Osteoblast (primary cell): Measurements from ENCODE around the gene ATPAF2. TPM values are rescaled to one million over a fixed set of nuclear protein-coding genes. Genes with fewer than 3 reads are reported as not detected.

Experiments used
- DNase-seq: peaks from one replicate; pipeline ENCODE4 v3.0.0; 2011; ENCODE audit warnings: low spot score, mixed read lengths; ENCODE audit not compliant: insufficient read length; ENCODE audit errors: missing footprints
- H2AFZ ChIP-seq: 2 replicates; pipeline ENCODE4 v1.6.0; 2011; ENCODE audit warnings: mild to moderate bottlenecking, low read length
- H3K27ac ChIP-seq: 2 replicates; pipeline ENCODE4 v1.5.1; 2011; ENCODE audit warnings: mild to moderate bottlenecking, low read depth, low read length, moderate library complexity
- H3K27me3 ChIP-seq: 2 replicates; pipeline ENCODE4 v1.6.0; 2012; ENCODE audit warnings: mild to moderate bottlenecking, control low read depth, inconsistent platforms, low read length, moderate library complexity; ENCODE audit not compliant: insufficient read depth
- H3K36me3 ChIP-seq: 2 replicates; pipeline ENCODE4 v1.5.1; 2011; ENCODE audit warnings: mild to moderate bottlenecking, low read length, control low read depth, moderate library complexity; ENCODE audit not compliant: insufficient read depth
- H3K4me1 ChIP-seq: 2 replicates; pipeline ENCODE4 v1.5.1; 2011; ENCODE audit warnings: mild to moderate bottlenecking, low read length, control low read depth, moderate library complexity; ENCODE audit not compliant: insufficient read depth
- H3K4me2 ChIP-seq: 2 replicates; pipeline ENCODE4 v1.6.0; 2011; ENCODE audit warnings: mild to moderate bottlenecking, low read length; ENCODE audit not compliant: insufficient read depth
- H3K4me3 ChIP-seq: fragments of 200-600 bp; sonication (generic); 3 replicates; pipeline ENCODE4 v1.5.1; 2012; ENCODE audit warnings: mild to moderate bottlenecking, low read length, inconsistent platforms; ENCODE audit not compliant: insufficient read depth
- H3K79me2 ChIP-seq: 2 replicates; pipeline ENCODE4 v1.6.0; 2012; ENCODE audit warnings: mild to moderate bottlenecking, low read length, control low read depth, inconsistent platforms; ENCODE audit not compliant: insufficient read depth
- H3K9me3 ChIP-seq: 2 replicates; pipeline ENCODE4 v1.5.1; 2011; ENCODE audit warnings: low read depth, low read length, control low read depth
- H4K20me1 ChIP-seq: 2 replicates; pipeline ENCODE4 v1.6.0; 2012; ENCODE audit warnings: mild to moderate bottlenecking, low read length, control low read depth; ENCODE audit not compliant: insufficient read depth
- total RNA-seq: library from RNA; depleted of rRNA; stranded (reverse); fragments of >200 nt; gene quantifications from 2 replicates; pipeline ENCODE4 v1.2.3, GENCODE V29; 2012
- TF ChIP-seq, protein P1 (sequence below): IDR thresholded peaks from 2 replicates; pipeline ENCODE4 v1.5.1; 2011; ENCODE audit warnings: mild to moderate bottlenecking, low read depth, low read length, moderate library complexity; ENCODE audit errors: extremely low read depth

Gene ATPAF2
- total RNA-seq, 1 donor = 20.3 TPM

DNA sequence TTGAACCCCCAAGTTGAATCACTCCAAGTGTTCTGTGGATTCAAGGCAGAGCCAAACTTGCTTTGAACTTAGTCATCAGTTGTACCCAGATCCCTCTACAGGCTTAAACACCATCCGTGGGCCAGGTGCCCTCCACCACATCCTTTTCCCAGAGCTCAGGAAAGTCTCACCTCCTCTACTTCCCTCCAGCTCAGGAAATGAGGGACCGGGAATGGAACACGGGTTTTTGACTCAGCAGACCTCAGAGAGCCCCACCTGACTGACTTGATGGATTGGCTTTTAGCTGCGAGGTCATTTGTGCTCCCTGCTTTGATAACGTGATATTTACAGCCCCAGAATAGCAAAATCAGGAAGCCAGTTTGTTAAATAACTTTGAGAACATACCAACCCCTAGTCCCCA, 20.3 kb upstream of the ATPAF2 start:
- Histone ChIP-seq H3K4me1 (no peaks in the 10 kb centered on the region), H3K4me2 (no peak overlapping the region), H3K36me3 (peaks cover 45% of the 10 kb centered on the region), H3K27me3 (no peaks in the 10 kb centered on the region), H3K9me3 (no peaks in the 10 kb centered on the region), H4K20me1 (peaks cover 2% of the 10 kb centered on the region), H2AFZ (no peak overlapping the region), H3K79me2 (no peaks in the 10 kb centered on the region), H3K4me3 (no peak overlapping the region), H3K27ac (no peak overlapping the region)
- TF ChIP-seq, protein P1, sequence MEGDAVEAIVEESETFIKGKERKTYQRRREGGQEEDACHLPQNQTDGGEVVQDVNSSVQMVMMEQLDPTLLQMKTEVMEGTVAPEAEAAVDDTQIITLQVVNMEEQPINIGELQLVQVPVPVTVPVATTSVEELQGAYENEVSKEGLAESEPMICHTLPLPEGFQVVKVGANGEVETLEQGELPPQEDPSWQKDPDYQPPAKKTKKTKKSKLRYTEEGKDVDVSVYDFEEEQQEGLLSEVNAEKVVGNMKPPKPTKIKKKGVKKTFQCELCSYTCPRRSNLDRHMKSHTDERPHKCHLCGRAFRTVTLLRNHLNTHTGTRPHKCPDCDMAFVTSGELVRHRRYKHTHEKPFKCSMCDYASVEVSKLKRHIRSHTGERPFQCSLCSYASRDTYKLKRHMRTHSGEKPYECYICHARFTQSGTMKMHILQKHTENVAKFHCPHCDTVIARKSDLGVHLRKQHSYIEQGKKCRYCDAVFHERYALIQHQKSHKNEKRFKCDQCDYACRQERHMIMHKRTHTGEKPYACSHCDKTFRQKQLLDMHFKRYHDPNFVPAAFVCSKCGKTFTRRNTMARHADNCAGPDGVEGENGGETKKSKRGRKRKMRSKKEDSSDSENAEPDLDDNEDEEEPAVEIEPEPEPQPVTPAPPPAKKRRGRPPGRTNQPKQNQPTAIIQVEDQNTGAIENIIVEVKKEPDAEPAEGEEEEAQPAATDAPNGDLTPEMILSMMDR = no peak
- DNase-seq = no peak

DNA sequence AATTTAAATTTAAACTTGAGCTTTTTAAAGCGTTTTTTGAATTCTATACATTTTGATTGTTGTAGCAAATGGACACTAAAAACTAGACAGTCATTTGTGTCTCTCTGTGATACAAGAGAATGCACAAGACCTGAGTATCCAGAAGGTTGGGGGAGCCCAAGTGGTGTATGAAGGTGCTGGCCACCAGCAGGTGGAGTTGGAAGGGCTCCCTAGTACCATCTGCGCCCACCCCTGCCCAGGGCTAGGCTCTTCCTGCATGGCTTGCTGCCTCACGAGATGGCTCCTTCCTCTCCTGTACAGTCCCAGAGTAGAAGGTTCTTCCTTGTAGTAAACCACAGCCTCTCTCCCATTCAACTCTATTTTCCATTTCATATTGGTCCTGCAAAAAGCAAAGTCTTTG, 17.2 kb upstream of the ATPAF2 start:
- no peak overlapping the region for H3K4me2 ChIP-seq
- no peaks in the 10 kb centered on the region for H3K27me3 ChIP-seq
- H3K9me3 ChIP-seq = no peaks in the 10 kb centered on the region
- no peak overlapping the region for H2AFZ ChIP-seq
- no peak overlapping the region for H3K27ac ChIP-seq
- H3K4me3 ChIP-seq = no peak overlapping the region
- TF ChIP-seq, protein P1 = no peak
- H4K20me1 ChIP-seq = peaks cover 4% of the 10 kb centered on the region
- H3K79me2 ChIP-seq = no peaks in the 10 kb centered on the region
- H3K36me3 ChIP-seq = peaks cover 40% of the 10 kb centered on the region
- H3K4me1 ChIP-seq = no peaks in the 10 kb centered on the region
- DNase-seq = no peak

DNA sequence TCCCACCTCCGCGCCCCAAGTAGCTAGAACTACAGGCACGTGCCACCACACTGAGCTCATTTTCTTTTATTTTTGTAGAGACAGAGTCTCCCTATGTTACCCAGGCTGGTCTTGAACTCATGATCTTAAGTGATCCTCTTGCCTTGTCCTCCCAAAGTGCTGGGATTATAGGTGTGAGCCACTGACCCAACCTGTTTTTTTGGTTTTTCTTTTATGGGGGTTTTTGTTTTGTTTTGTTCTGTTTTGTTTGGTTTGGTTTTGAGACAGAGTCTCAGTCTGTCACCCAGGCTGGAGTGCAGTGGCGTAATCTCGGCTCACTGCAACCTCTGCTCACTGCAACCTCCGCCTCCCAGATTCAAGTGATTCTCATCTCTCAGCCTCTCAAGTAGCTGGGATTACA, 16.6 kb upstream of the ATPAF2 start:
- Histone ChIP-seq H2AFZ (no peak overlapping the region), H3K27me3 (no peaks in the 10 kb centered on the region), H3K4me2 (no peak overlapping the region), H3K27ac (no peak overlapping the region), H3K36me3 (peaks cover 39% of the 10 kb centered on the region), H3K9me3 (no peaks in the 10 kb centered on the region), H4K20me1 (peaks cover 4% of the 10 kb centered on the region), H3K79me2 (no peaks in the 10 kb centered on the region), H3K4me3 (no peak overlapping the region), H3K4me1 (no peaks in the 10 kb centered on the region)
- no peak for DNase-seq
- TF ChIP-seq, protein P1 = no peak

DNA sequence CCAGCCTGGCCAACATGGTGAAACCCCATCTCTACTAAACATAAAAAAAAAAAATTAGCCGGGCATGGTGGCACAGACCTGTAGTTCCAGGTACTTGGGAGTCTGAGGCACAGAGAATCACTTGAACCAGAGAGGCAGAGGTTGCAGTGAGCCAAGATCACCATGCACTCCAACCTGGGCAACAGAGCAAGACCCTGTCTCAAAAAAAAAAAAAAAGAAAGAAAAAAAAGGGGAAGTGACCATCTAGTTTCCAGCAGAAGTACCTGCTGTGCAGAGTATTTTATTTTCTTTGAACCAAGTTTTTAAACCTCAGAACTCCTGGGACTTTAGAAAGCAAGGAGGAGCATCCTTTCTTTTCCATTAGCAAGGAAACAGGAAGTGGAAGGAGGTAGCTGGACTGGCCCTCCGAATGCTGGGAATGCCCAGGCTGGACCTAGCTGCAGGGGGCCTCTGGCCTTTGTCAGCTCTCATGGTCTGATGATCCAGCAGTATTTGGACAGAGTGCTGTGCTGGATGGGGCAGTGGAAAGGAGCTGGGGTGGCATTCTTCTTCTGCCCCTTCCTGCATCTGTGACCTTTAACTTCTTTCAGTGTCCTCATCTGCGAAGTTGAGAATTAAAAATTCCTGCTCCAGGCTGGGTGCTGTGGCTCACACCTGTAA, 6.9 kb upstream of the ATPAF2 start:
- Histone ChIP-seq H2AFZ (no peak overlapping the region), H3K79me2 (peaks cover 38% of the 10 kb centered on the region), H3K4me3 (no peak overlapping the region), H4K20me1 (peaks cover 15% of the 10 kb centered on the region), H3K4me2 (no peak overlapping the region), H3K36me3 (peaks cover 23% of the 10 kb centered on the region), H3K27ac (no peak overlapping the region), H3K9me3 (no peaks in the 10 kb centered on the region), H3K4me1 (peaks cover 15% of the 10 kb centered on the region), H3K27me3 (no peaks in the 10 kb centered on the region)
- DNase-seq = no peak
- TF ChIP-seq, protein P1 = no peak
